ENCODE data around the gene C1QB. TPM values are rescaled to one million over a fixed set of nuclear protein-coding genes. Genes with fewer than 3 reads are reported as not detected.

Gene C1QB
- total RNA-seq, 1 experiment from 2014 or later, result not detected

DNA sequence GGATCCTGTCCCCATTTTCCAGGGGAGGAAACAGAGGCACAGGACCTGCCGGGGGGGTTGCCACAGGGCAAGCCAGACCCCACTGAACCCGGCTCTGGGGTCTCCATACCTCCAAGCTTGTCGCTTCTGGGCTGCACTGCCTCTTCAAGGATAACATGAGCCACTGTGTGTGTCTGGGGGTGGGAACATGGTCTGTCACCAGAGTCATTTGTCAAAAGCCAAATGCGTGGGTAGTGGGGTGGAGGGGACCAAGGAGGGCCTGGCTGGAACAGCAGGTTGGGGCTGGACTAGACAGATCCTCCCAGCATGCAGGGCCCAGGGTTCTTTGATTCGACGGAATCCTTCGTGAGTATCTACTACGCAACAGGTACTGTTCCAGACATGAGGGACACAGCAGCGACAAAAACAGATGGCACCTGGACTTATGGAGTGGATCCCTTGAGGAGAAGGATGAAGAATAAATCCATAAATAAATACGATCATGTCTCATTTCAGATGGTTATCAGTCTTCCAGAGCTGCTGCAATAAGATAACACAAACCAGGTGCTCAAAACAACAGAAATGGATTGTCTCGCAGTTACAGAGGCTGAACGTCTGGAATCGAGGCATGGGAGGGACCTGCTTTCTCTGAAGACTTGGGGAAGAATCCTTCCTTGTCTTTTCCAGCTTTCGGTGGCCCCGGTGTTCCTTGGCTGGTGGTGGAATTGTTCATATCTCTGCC lies 28.7 kb downstream of the C1QB start:
- intact Hi-C loops (cut with micrococcal nuclease; ENCODE audit: unreplicated experiment), result no loop called here
- H2AFZ ChIP-seq, result no peak overlapping the region
- no peaks in the 10 kb centered on the region for H3K4me1 ChIP-seq (replicated peaks; ENCODE audit: insufficient read depth)
- no peak for TF ChIP-seq CTCF (conservative IDR thresholded peaks at IDR 0.05)
- no peak for TF ChIP-seq EZH2 (IDR thresholded peaks at IDR 0.05; ENCODE audit: low read depth)
- H3F3A ChIP-seq (ENCODE audit: insufficient read depth, low read depth), result peaks cover 9% of the 10 kb centered on the region; the same call in 1 of the 2 replicates
- POLR2A ChIA-PET (ENCODE audit: unreplicated experiment), result no interaction called here
- DNase-seq, result no peak
- CTCF ChIA-PET, result no interaction called here
- no peak overlapping the region for H3K4me3 ChIP-seq
- H3K4me2 ChIP-seq, result no peak overlapping the region
- no peaks in the 10 kb centered on the region for H3K27me3 ChIP-seq (ENCODE audit: insufficient read depth, low read depth)
- no peak overlapping the region for H3K27ac ChIP-seq
- H3K9me3 ChIP-seq (ENCODE audit: insufficient read depth, low read depth), result no peaks in the 10 kb centered on the region
- H3K79me2 ChIP-seq (ENCODE audit: low read depth), result no peaks in the 10 kb centered on the region
- H3K36me3 ChIP-seq (ENCODE audit: low read depth), result no peaks in the 10 kb centered on the region
- no TSS peak for BruUV-seq (replicated peaks)
- H4K20me1 ChIP-seq (ENCODE audit: insufficient read depth), result no peaks in the 10 kb centered on the region
- H3K9me2 ChIP-seq (ENCODE audit: insufficient read depth), result no peaks in the 10 kb centered on the region

DNA sequence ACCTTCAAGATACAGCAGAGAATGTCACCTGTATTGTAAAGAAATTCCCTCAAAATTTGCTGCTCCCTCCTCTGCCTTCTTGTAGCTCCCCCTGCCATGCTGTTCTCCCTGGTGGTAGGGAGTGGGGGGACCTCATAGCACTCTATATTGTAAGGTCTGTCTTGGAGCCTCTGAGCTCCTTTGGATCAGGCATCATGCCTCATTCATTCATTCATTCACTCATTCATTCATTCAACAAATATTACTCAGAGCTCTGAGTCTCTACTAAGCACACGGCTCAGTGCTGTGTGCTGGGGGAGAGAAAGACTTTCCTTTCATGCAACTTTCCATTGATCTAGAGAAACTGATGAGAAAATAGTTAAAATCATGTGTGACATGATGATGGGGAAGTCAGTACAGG lies 30.5 kb downstream of the C1QB start:
- Histone ChIP-seq H3K36me3 (ENCODE audit: low read depth) (no peaks in the 10 kb centered on the region), H3K4me2 (no peak overlapping the region), H2AFZ (no peak overlapping the region), H3K9me3 (ENCODE audit: insufficient read depth, low read depth) (no peaks in the 10 kb centered on the region), H3F3A (ENCODE audit: insufficient read depth, low read depth) (peaks cover 6% of the 10 kb centered on the region; the same call in 1 of the 2 replicates), H3K4me1 (replicated peaks; ENCODE audit: insufficient read depth) (no peaks in the 10 kb centered on the region), H3K4me3 (no peak overlapping the region), H3K9me2 (ENCODE audit: insufficient read depth) (no peaks in the 10 kb centered on the region), H3K27me3 (ENCODE audit: insufficient read depth, low read depth) (no peaks in the 10 kb centered on the region), H3K27ac (no peak overlapping the region), H3K79me2 (ENCODE audit: low read depth) (no peaks in the 10 kb centered on the region), H4K20me1 (ENCODE audit: insufficient read depth) (no peaks in the 10 kb centered on the region)
- ChIA-PET CTCF (interaction anchor here (0.5 kb wide), 1 partner anchor 60 kb away, joined by 3 read pairs; no protein-coding TSS in a partner anchor), POLR2A (ENCODE audit: unreplicated experiment) (no interaction called here)
- DNase-seq, result no peak
- no TSS peak for BruUV-seq (replicated peaks)
- intact Hi-C loops (cut with micrococcal nuclease; ENCODE audit: unreplicated experiment), result no loop called here
- TF ChIP-seq EZH2 (IDR thresholded peaks at IDR 0.05; ENCODE audit: low read depth) (no peak), CTCF (conservative IDR thresholded peaks at IDR 0.05) (no peak)

DNA sequence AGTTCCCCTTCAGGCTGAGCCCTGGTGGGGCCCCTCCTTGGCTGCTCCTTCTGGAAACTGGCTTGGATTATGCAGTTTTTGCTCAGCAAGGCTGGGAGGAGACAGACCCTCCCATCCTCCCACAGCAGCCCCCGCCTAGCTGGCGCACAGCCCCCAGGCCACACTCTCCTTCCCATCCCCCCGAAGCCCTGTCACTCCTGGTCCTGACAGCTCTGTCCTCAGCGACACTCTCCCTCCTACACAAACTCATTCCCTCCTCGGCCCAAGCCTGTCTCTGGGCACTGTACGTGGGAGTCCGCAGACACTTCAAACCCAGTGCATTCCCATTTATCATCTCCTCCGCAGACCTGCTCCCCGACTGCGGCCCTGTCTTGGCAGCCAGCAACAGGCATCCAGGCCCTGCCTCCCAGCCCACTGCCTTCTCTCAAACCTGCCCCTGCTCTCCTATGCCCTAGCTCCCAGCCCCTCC lies 32.6 kb downstream of the C1QB start:
- CTCF ChIA-PET, result no interaction called here
- POLR2A ChIA-PET (ENCODE audit: unreplicated experiment), result no interaction called here
- Histone ChIP-seq H3F3A (ENCODE audit: insufficient read depth, low read depth) (peaks cover 16% of the 10 kb centered on the region), H4K20me1 (ENCODE audit: insufficient read depth) (no peaks in the 10 kb centered on the region), H3K4me2 (no peak overlapping the region), H3K27me3 (ENCODE audit: insufficient read depth, low read depth) (no peaks in the 10 kb centered on the region), H3K9me3 (ENCODE audit: insufficient read depth, low read depth) (no peaks in the 10 kb centered on the region), H2AFZ (no peak overlapping the region), H3K27ac (no peak overlapping the region), H3K9me2 (ENCODE audit: insufficient read depth) (no peaks in the 10 kb centered on the region), H3K4me3 (no peak overlapping the region), H3K79me2 (ENCODE audit: low read depth) (no peaks in the 10 kb centered on the region), H3K4me1 (replicated peaks; ENCODE audit: insufficient read depth) (peaks cover 11% of the 10 kb centered on the region), H3K36me3 (ENCODE audit: low read depth) (no peaks in the 10 kb centered on the region)
- no TSS peak for BruUV-seq (replicated peaks)
- TF ChIP-seq EZH2 (IDR thresholded peaks at IDR 0.05; ENCODE audit: low read depth), result no peak
- no peak for TF ChIP-seq CTCF (conservative IDR thresholded peaks at IDR 0.05)
- DNase-seq, result no peak
- intact Hi-C loops (cut with micrococcal nuclease; ENCODE audit: unreplicated experiment), result no loop called here
